NCI-H82 treated with DMSO at 0.1 percent for 48 hours (cell line): Measurements from ENCODE around the gene MCM10.
"Not testable (repeated sequence)": the region's sequence is repeated elsewhere in the genome, so short reads cannot be mapped to it uniquely, and the experiment has no call there.

ENCODE experiments used
- DNase-seq: peaks from one replicate; lab custom pipeline; 2025; ENCODE audit not compliant: unreplicated experiment; lab: John Stamatoyannopoulos, UW

The MCM10 gene

GRCh38 chr10:13160934-13161856 lies at the start of gene MCM10:
Gene MCM10, plus strand, starts transcription at chr10:13161558. Its CDS starts 2,645 bp downstream, at chr10:13164203.
- DNase-seq, result peak; percentile 94

GRCh38 chr10:13113544-13113943 lies 47.8 kb upstream of the MCM10 start:
- no peak for DNase-seq

GRCh38 chr10:13115832-13116803 lies 45.2 kb upstream of the MCM10 start:
- no peak for DNase-seq

- no peak for DNase-seq
These were observed 43.2 kb upstream of the MCM10 start for GRCh38 chr10:13117841-13118783.

- no peak for DNase-seq
These were observed 42.5 kb upstream of the MCM10 start for GRCh38 chr10:13118784-13119410.

GRCh38 chr10:13120786-13121499 lies 40.4 kb upstream of the MCM10 start:
- DNase-seq, result peak; percentile 66

GRCh38 chr10:13121500-13121854 lies 39.9 kb upstream of the MCM10 start:
- no peak for DNase-seq

- peak; percentile 6 for DNase-seq
These were observed 24.7 kb upstream of the MCM10 start for GRCh38 chr10:13136651-13137050.

GRCh38 chr10:13139150-13139549 lies 22.2 kb upstream of the MCM10 start:
- no peak for DNase-seq

- no peak for DNase-seq
These were observed 21.7 kb upstream of the MCM10 start for GRCh38 chr10:13139676-13140075.

GRCh38 chr10:13140627-13141190 lies 20.6 kb upstream of the MCM10 start:
- DNase-seq, result no peak

- no peak for DNase-seq
These were observed 17.6 kb upstream of the MCM10 start for GRCh38 chr10:13143766-13144165.

GRCh38 chr10:13144814-13145213 lies 16.5 kb upstream of the MCM10 start:
- DNase-seq, result no peak

GRCh38 chr10:13146379-13146778 lies 15.0 kb upstream of the MCM10 start:
- no peak for DNase-seq

- no peak for DNase-seq
These were observed 14.2 kb upstream of the MCM10 start for GRCh38 chr10:13147161-13147560.

GRCh38 chr10:13152296-13152695 lies 9.1 kb upstream of the MCM10 start:
- no peak for DNase-seq

- DNase-seq, result not testable (repeated sequence)
These were observed 5.5 kb upstream of the MCM10 start for GRCh38 chr10:13155860-13156259.

- DNase-seq, result no peak
These were observed 3.0 kb upstream of the MCM10 start for GRCh38 chr10:13158401-13158800.

- no peak for DNase-seq
These were observed 506 bp downstream of the MCM10 start for GRCh38 chr10:13161857-13162271.
